Esophagus mucosa (tissue), 1 donor: Measurements from ENCODE around the gene SYT15B. TPM values are rescaled to one million over a fixed set of nuclear protein-coding genes. Genes with fewer than 3 reads are reported as not detected.
"Not testable (repeated sequence)": the region's sequence is repeated elsewhere in the genome, so short reads cannot be mapped to it uniquely, and the experiment has no call there.

Source experiments
- ATAC-seq: fragments of 200-7000 bp; cut with Tn5 transposase; one replicate; pipeline ENCODE4 v1.9.1; 2020
- total RNA-seq: library from RNA; stranded (reverse); gene quantifications from one replicate; pipeline ENCODE4 v1.2.4, GENCODE V29; 2023
- donor health status: DM: yes; HTN: yes; CAD: no.

The SYT15B gene
- total RNA-seq, 1 donor from 2014 or later = 0.88 TPM

DNA sequence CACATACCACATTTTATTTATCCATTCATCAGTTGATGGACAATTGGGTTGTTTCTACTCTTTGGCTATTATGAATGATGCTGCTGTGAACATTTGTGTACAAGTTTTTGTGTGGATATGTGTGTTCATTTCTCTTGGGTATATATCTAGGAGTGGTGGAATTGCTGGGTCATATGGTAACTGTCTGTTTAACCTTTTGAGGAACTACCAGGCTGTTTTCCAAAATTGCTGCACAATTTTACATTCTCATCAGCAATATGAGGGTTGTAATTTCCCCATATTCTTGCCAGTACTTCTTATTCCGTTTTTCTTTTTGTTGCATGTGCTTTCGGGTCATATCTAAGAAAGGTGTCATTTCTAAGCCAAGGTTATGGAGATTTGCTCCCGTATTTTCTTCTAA lies 38.3 kb downstream of the SYT15B start:
- ATAC-seq = not testable (repeated sequence)

DNA sequence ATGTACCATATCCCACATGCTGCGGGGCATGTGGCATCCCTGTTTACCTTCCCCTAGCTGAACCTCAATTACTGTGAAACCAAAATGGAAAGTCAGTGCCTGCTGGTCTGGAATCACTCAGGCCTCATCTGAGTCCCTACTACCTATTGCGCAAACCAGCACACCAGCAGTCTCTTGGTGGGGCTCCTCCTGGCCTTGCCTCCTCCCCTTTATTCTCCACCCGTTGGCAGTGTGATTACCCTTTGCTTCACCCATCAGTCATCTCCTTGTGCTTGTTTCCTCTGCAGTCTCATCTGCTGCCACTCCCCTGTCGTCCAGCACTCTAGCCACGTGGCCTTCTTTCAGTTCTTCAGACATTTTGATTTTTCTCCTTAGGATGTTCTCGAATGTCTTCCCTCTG lies 39.3 kb downstream of the SYT15B start:
- not testable (repeated sequence) for ATAC-seq

DNA sequence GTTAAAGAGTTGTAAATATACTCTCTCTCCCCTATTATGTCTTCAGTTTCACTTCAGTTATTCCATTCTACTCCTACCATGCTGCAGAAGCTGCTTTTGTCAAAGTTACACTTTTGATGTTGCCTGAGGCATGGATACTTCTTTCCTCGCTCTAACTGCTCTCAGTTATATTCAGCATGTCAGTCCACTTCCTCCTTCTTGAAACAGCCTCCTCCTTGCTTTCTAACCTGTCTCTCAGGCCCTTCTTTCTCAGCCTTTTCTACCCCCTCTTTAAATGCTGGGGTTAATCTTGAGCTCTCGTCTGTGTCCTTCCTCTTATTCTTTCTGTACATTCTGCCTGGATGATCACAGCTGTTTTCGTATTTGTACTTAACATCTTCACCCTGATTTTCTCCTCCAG lies 40.0 kb downstream of the SYT15B start:
- ATAC-seq = not testable (repeated sequence)

- not testable (repeated sequence) for ATAC-seq
These were observed 46.2 kb downstream of the SYT15B start for GRCh38 chr10:47717011-47717769.

Other genes starting within 250 kb of the SYT15B start
- 3.0 TPM for gene AGAP9, start 240.0 kb downstream of the SYT15B start, total RNA-seq
- not detected for gene NPY4R2, start 155.1 kb upstream of the SYT15B start, total RNA-seq
- gene FAM25C, start 236.2 kb upstream of the SYT15B start, total RNA-seq = not detected